ENCODE data around the gene PRKAB1. TPM values are rescaled to one million over a fixed set of nuclear protein-coding genes. Genes with fewer than 3 reads are reported as not detected.

Gene PRKAB1
- total RNA-seq, 1 experiment from 2014 or later, result 16.2 TPM

- Histone ChIP-seq H3K27me3 (ENCODE audit: low read length) (peaks cover 46% of the 10 kb centered on the region), H3K27ac (ENCODE audit: low read length) (no peak overlapping the region), H3F3A (ENCODE audit: low read length, unreplicated experiment) (no peaks in the 10 kb centered on the region), H3K9ac (ENCODE audit: low read length) (no peak overlapping the region), H3K79me2 (ENCODE audit: low read length) (no peaks in the 10 kb centered on the region), H3K36me3 (ENCODE audit: low read depth, low read length) (no peaks in the 10 kb centered on the region), H3K4me2 (ENCODE audit: low read length) (no peak overlapping the region), H4K20me1 (ENCODE audit: low read length) (no peaks in the 10 kb centered on the region), H3K4me3 (ENCODE audit: low read length) (no peak overlapping the region), H3K4me1 (ENCODE audit: insufficient read depth, low read length) (no peaks in the 10 kb centered on the region), H2AFZ (ENCODE audit: low read length) (no peak overlapping the region), H3K9me3 (ENCODE audit: low read length) (no peaks in the 10 kb centered on the region), H3K9me2 (replicated peaks; ENCODE audit: low read length) (no peaks in the 10 kb centered on the region)
- no TSS peak for BruUV-seq (replicated peaks)
- POLR2A ChIA-PET (ENCODE audit: unreplicated experiment), result interaction anchor here (0.7 kb wide), 1 partner anchor 1680 kb away, joined by 3 read pairs; no protein-coding TSS in a partner anchor
- no peak for ATAC-seq
- TF ChIP-seq CTCF (conservative IDR thresholded peaks at IDR 0.05; ENCODE audit: low read depth, low read length) (no peak), EZH2 (IDR thresholded peaks at IDR 0.05; ENCODE audit: low read length, unreplicated experiment) (no peak), EZH2phosphoT487 (IDR thresholded peaks at IDR 0.05; ENCODE audit: borderline replicate concordance, low read length) (no peak)
- peak; percentile 43 for DNase-seq
- intact Hi-C loops (cut with micrococcal nuclease), result no loop called here
- CTCF ChIA-PET, result no interaction called here
Observed at GRCh38 chr12:119631930-119632678, 35.8 kb upstream of the PRKAB1 start.

- H3K27me3 ChIP-seq (ENCODE audit: low read length), result peaks cover 58% of the 10 kb centered on the region
- H2AFZ ChIP-seq (ENCODE audit: low read length), result no peak overlapping the region
- ChIA-PET POLR2A (ENCODE audit: unreplicated experiment) (no interaction called here), CTCF (no interaction called here)
- no peak overlapping the region for H3K4me2 ChIP-seq (ENCODE audit: low read length)
- H3F3A ChIP-seq (ENCODE audit: low read length, unreplicated experiment), result no peaks in the 10 kb centered on the region
- no peaks in the 10 kb centered on the region for H3K9me3 ChIP-seq (ENCODE audit: low read length)
- intact Hi-C loops (cut with micrococcal nuclease), result no loop called here
- no peak overlapping the region for H3K9ac ChIP-seq (ENCODE audit: low read length)
- ATAC-seq (no peak), DNase-seq (no peak)
- H3K4me3 ChIP-seq (ENCODE audit: low read length), result no peak overlapping the region
- no peaks in the 10 kb centered on the region for H3K4me1 ChIP-seq (ENCODE audit: insufficient read depth, low read length)
- no peak overlapping the region for H3K27ac ChIP-seq (ENCODE audit: low read length)
- BruUV-seq (replicated peaks), result no TSS peak
- no peaks in the 10 kb centered on the region for H3K79me2 ChIP-seq (ENCODE audit: low read length)
- H3K36me3 ChIP-seq (ENCODE audit: low read depth, low read length), result no peaks in the 10 kb centered on the region
- H4K20me1 ChIP-seq (ENCODE audit: low read length), result no peaks in the 10 kb centered on the region
- H3K9me2 ChIP-seq (replicated peaks; ENCODE audit: low read length), result no peaks in the 10 kb centered on the region
- TF ChIP-seq CTCF (conservative IDR thresholded peaks at IDR 0.05; ENCODE audit: low read depth, low read length) (no peak), EZH2phosphoT487 (IDR thresholded peaks at IDR 0.05; ENCODE audit: borderline replicate concordance, low read length) (no peak), EZH2 (IDR thresholded peaks at IDR 0.05; ENCODE audit: low read length, unreplicated experiment) (no peak)
Observed at GRCh38 chr12:119634743-119635142, 33.2 kb upstream of the PRKAB1 start.

GRCh38 chr12:119642986-119643385 lies 24.9 kb upstream of the PRKAB1 start:
- ATAC-seq, result no peak
- no peak overlapping the region for H3K4me3 ChIP-seq (ENCODE audit: low read length)
- no peak overlapping the region for H3K27ac ChIP-seq (ENCODE audit: low read length)
- no peak overlapping the region for H3K9ac ChIP-seq (ENCODE audit: low read length)
- no peaks in the 10 kb centered on the region for H3K9me2 ChIP-seq (replicated peaks; ENCODE audit: low read length)
- POLR2A ChIA-PET (ENCODE audit: unreplicated experiment), result no interaction called here
- TF ChIP-seq CTCF (conservative IDR thresholded peaks at IDR 0.05; ENCODE audit: low read depth, low read length), result peak; percentile 65
- no peak for TF ChIP-seq EZH2 (IDR thresholded peaks at IDR 0.05; ENCODE audit: low read length, unreplicated experiment)
- H3K4me2 ChIP-seq (ENCODE audit: low read length), result no peak overlapping the region
- no peaks in the 10 kb centered on the region for H3K9me3 ChIP-seq (ENCODE audit: low read length)
- H3K79me2 ChIP-seq (ENCODE audit: low read length), result no peaks in the 10 kb centered on the region
- no peaks in the 10 kb centered on the region for H3F3A ChIP-seq (ENCODE audit: low read length, unreplicated experiment)
- no peak overlapping the region for H2AFZ ChIP-seq (ENCODE audit: low read length)
- BruUV-seq (replicated peaks), result no TSS peak
- no peaks in the 10 kb centered on the region for H3K36me3 ChIP-seq (ENCODE audit: low read depth, low read length)
- no peaks in the 10 kb centered on the region for H3K4me1 ChIP-seq (ENCODE audit: insufficient read depth, low read length)
- DNase-seq, result no peak
- peaks cover 59% of the 10 kb centered on the region for H3K27me3 ChIP-seq (ENCODE audit: low read length)
- CTCF ChIA-PET, result no interaction called here
- intact Hi-C loops (cut with micrococcal nuclease), result no loop called here
- no peaks in the 10 kb centered on the region for H4K20me1 ChIP-seq (ENCODE audit: low read length)

Measured in PC-3 (cell line).